NCI-H1930 (cell line): ENCODE measurements around the gene TAGLN3.

Experiments used
- DNase-seq, 2 experiments: peaks; one replicate each; lab custom pipeline; 2025; lab: John Stamatoyannopoulos, UW

The TAGLN3 gene

DNA sequence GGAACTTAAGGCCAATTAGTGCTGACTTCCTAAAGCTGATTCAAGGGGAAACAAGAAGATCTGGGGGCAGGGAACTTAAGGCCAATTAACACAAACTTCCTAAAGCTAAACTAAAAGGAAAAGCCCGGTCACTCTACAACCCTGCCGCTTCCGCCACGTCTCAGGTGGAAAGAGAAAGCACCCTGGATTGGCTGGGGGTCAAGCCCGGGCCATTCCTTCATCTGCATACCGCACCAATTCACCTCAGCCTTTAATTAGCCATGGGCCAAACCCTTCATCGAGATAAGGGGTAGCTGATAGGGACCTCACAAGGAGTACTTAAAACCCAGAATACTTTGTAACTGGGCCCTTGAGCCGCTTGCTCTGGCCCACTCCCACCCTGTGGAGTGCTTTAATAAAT lies 50.2 kb downstream of the TAGLN3 start:
- no peak for DNase-seq

DNA sequence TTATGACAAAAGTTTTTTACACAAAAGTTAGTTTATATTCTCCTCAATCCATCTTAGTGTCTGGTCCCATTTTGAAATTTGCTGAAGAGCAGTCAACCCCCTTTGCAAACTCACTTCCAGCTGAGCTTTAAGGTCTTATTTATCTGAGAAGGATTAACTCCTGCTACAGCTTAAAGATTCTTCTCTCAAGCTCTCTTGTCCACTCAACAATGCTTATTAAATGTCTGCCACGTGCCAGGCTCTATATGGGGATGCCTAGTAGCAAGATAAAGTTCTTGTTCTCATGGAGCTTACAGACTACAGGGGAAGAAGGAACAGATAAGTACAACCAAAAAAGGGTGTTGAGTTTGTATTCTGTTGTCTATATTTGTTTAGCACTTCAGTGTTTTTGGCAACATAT lies 54.5 kb downstream of the TAGLN3 start:
- DNase-seq = no peak

DNA sequence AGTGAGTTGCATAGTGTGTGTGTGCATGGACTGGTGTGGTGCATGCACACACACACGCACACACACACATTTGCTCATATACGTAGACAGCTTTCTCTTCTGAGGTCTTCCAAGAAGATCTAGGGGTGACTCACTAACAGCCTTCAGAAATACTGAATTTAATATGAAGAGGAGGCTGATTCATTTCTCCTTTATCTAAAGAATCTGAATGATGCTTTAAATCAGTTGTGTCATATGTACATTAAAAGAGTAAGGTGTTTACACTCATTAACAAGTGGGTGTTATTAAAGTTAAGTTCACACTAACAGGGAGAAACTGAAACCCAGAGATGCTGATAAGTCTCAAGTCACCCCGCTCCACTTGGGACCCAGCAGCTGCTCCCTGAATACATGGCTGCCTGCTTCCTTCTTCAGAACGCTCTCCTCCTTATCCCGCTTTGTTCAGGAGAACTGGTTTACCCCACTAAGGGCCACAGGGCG lies 57.8 kb downstream of the TAGLN3 start:
- no peak for DNase-seq

DNA sequence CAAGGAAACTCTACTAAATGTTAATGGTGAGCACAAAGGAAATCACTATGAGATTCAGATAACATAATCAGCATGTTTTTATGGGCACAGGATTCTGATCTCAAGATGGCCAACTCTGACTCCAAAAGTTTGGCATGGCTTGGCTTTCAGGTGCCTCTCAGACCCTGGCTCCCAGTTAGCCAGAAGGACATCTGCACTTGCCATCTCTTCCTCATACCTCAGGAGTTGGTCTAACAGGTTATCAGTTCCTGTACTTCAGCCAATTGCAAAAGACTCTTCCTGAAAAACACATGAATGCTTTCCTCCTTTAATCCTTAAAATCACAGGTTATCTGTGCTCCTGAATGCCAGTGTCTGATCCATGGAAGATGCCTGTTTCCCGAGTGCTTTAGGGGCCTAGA lies 60.8 kb downstream of the TAGLN3 start:
- no peak for DNase-seq

DNA sequence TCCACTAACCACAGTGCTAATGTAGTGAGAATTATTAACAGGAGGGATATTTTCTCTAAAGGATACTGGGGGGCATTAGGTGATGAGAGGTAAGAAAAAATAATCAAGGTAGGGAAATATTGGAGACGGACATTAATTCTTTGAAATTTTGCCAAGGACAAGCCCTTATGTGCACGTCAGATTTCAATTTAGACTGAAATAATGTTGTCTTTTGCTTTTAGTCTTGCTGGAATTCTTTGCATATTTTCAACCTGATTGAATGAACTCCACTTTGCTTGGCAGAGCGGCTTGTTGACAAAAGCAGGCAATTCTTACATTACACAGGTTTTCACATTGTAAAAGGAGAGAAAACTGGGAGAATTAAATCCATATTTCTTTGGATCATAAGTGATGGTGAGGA lies 62.4 kb downstream of the TAGLN3 start:
- no peak for DNase-seq
